ENCODE data around the gene OR2T11.
A peak's percentile ranks its signal among the peaks of the same experiment; 100 is the strongest.
"Not testable (repeated sequence)": the region's sequence is repeated elsewhere in the genome, so short reads cannot be mapped to it uniquely, and the experiment has no call there.

OR2T11 gene

DNA sequence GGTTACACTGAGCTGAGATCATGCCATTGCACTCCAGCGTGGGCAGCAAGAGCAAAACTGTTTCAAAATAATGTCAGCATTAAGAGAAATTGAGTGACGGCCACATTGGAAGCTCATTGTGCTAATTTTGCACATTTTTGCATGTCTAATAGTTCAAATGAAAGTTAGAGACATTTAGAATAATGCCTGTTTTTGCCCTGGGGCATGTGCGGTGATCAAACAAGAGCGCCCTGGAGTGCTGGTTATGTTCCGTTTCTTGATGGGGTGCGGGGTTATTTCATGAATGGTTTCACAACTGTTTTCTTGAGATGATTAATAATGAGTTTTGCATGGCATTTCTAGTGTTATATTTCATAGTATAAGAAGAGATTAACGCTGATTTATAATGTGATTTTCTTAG is 13.1 kb downstream of the OR2T11 start:
- no peak for DNase-seq (ENCODE audit: insufficient read length, low spot score)
- FAIRE-seq: no peak

DNA sequence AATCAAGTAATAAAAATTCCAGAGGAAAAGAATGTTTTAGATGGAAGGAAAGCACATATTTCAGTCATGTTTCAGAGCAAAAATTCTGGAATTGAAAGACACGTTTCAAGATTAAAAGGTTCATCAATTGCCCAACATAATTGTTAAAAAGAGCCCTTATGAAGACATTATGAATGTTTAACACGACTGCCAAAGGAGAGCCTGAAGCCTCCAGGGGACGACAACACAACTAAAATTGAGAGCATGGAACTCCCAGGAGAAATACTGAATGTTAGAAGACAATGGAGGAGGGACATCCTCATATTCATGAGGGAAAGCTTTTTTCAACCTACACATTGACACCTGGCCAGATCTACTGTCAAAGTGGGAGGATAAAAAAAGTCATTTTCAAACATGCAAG is 16.0 kb downstream of the OR2T11 start:
- DNase-seq (ENCODE audit: insufficient read length, low spot score) (no peak), FAIRE-seq (no peak)

DNA sequence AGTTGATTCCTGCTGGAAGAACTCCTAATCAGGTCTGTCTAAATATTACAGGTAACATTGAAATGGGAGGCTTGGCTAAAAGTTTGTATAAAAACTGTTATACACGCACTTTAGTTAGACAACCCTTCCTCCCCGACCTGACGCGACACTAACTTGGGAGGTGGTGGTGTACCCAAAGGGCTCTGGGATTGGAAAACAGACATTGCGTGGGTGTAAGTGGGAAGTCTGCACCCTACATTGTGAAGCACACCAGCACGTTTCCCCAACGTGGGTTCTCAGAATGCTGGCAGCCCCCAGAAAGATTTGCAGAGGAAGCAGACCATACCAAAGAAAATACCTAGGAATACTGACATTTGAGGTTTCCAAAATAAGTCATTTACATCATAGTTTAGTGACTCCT is 16.8 kb downstream of the OR2T11 start:
- DNase-seq (ENCODE audit: insufficient read length, low spot score) (no peak), FAIRE-seq (no peak)

DNA sequence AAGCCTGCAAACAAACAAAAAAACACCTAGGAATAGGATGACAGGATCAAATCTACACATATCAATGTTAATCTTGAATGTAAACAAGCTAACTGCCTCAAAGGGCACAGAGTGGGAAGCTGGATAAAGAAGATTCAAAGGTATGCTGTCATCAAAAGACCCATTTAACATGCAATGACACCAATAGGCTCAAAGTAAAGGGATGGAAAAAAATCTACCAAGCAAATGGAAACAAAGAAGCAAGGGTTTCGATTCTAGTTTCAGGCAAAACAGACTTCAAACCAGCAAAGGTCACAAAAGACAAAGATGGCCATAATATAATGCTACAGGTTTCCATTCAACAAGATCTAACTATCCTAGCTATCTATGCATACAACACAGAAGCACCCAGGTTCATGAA is 21.1 kb downstream of the OR2T11 start:
- FAIRE-seq (no peak), DNase-seq (ENCODE audit: insufficient read length, low spot score) (no peak)

DNA sequence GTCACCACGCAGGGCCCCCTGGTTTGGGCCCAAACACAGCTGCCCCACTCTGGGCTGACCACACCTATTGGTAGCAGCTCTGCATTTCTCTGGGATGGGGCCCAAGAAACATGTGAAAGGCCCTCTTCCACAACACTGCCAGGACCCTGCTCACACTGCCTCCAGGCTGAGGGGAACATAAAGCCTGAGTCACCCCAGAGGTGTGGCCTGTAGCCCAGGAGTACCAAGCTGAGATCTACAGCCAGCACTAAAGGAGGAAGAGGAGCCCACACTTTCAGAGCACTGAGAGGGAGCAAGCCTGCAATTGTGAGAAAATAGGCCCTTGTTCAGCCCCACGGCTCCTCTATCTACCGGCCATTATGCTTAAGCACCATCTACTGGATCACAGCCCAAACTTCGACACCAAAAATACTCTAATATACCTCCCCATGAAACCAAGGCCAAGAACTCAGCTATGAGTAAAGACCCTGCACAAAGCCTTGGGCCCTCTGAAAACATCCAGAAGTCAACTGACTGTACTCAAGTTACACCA is 22.9 kb downstream of the OR2T11 start:
- DNase-seq (ENCODE audit: insufficient read length, low spot score) (no peak), FAIRE-seq (no peak)

DNA sequence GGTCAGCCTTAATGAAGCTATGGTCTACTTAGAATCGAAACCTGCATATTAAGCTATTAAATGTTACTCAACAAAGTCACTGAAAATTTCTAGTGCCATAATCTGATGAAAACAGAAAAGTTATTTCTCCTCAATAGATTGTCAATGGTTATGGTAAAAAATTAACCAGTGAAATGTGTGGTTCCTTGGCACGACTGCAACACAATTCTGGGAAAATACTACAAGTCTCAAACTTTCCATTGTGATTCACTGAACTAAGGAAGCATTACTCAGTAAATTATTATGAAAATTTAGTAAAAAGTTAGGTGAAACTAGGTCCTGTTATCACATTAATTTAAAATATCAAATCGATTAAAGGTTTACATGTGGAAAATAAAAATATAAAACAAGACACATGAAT is 24.6 kb downstream of the OR2T11 start:
- no peak for FAIRE-seq
- no peak for DNase-seq (ENCODE audit: insufficient read length, low spot score)

DNA sequence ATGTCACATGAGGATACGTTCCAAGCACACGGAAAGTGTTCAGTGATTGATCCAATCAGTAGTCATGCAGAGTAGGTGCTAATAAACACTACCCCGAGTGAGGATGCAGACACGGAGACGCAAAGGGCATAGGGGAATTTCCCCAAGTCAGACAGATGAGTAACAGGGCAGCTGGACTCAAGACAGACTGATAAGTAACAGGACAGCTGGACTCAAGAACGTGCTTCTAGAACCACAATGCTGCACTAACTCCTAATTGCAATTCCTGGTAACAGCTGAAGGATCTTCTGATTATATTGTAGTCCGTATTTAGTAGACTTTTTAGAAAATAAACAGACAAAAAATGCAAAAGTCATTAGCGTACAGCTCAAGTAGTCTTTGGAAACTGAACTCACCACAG is 35.5 kb downstream of the OR2T11 start:
- FAIRE-seq (no peak), DNase-seq (ENCODE audit: insufficient read length, low spot score) (no peak)

DNA sequence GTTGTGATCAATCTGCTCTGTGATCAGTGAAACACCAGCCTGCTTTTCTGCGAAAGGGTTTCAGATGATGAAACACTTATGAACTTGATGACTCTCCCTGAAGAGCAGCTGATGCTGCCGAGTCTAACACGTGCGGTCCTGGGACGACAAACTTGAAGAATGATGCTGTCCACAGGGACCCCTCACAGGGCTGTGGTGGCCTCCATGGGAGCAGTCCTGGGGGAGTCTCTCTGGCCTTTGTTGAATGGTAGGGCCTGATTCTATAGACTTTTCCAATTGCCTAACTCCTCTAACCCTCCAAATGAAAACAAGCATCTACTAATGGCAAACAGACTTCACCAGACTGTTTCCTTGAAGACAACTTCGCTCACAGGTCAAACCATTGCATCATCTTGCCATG is 37.3 kb downstream of the OR2T11 start, which contains the start of gene OR2T10:
OR2T10 (minus strand) TSS at position 112 of the 400 bp plus-strand sequence. CDS start 3,932 bp downstream, outside the sequence.
- no peak for FAIRE-seq
- DNase-seq (ENCODE audit: insufficient read length, low spot score): no peak

DNA sequence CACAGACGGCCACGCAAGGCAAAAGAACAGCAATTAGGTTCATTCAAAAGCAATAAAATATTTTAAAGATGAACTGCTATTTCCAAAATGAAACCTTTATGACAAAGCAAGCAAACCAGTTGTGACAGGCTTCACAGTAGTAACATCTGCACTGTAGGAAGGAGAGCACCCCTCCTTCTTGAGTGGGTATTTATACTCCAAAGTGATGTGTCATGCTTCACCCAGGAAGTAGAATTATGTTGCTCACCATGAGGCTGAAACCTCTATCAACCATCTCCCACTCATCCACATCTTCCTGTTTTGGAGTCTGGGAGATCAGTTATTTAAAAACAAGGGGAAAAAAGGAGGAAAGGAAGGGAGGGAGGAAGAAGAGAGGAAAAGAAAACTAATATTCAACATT is 38.3 kb downstream of the OR2T11 start:
- DNase-seq (ENCODE audit: insufficient read length, low spot score) (no peak), FAIRE-seq (no peak)

DNA sequence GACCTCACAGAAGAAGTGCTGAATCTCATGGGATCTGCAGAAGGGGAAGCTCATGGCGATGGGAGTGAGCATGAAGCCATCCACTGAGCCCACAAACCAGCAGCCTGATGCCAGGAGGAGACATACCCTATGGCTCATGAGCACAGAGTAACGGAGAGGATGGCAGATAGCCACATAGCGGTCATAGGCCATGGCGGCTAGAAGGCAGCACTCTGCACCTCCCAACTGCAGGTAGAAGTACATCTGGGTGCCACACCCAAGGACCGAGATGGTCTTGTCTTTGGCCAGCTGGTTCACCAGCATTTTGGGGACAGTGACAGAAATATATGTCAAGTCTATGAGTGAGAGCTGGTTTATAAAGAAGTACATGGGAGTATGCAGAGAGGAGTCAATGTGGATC is 41.7 kb downstream of the OR2T11 start:
- FAIRE-seq (no peak), DNase-seq (ENCODE audit: insufficient read length, low spot score) (no peak)

DNA sequence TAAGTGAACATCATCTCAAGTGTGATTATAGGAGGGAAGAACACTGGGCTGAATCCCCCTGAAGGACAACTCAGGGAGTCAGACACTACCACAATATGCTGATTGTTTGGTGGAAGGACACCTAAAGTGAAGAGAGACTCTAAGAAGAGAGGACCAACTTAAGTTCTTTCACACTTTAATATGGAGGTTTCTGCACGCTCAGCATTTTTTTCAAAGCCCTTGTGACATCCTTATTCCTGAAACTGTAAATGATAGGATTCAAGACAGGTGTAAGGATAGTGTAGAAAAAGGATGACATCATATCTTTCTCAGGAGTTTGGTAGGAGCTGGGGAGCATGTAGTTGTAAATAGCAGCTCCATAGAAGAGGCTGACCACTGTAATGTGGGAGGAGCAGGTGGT is 42.2 kb downstream of the OR2T11 start:
- DNase-seq (ENCODE audit: insufficient read length, low spot score): no peak
- no peak for FAIRE-seq

DNA sequence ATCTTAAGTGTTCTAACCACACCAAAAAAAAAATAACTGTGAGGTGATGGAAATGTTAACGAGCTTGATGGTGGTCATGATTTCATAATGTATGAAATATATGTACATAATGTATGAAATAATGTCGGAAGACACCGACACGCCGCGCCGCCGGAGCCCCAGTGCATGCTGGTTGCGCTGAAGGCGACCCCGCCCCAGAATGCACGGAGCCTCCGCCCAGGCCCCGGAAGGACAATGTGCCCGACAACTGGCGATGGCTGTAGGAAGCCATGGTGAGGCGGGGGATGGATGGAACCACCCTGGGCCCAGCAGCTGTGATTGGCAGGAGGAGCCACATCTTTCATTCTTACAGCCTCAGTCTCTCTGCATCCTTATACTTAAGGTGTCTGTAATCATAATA is 44.8 kb downstream of the OR2T11 start:
- FAIRE-seq (no peak), DNase-seq (ENCODE audit: insufficient read length, low spot score) (no peak)

DNA sequence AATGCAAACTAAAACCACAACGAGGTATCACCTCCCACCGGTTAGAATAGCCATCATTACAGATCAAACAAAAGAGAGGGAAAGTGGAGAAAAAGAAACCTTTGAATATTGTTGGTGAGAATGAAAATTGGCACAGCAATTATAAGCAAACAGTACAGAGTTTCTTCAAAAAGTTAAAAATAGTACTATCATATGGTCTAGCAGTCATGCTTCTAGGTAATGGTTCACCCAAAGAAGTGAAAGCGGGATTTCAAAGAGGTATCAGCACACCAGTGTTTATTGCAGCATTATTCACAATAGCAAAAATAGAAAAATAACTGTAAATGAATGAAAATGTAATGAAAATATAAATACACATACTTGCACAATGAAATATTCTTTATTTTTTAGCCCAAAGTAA is 45.6 kb downstream of the OR2T11 start:
- FAIRE-seq: no peak
- no peak for DNase-seq (ENCODE audit: insufficient read length, low spot score)

DNA sequence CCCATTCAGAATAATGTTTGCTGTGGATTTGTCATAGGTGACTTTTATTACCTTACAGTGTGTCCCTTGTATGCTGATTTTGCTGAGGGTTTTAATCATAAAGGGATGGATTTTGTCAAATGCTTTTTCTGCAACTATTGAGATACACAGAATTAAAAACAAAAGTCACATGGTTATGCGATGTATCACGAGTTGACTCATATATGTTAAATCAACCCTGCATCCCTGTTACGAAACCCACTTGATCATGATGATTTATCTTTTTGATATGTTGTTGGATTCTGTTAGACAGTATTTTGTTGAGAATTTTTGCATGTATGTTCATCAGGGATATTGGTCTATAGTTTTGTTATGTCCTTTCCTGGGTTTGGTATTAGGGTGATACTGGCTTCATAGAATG is 49.6 kb downstream of the OR2T11 start:
- no peak for DNase-seq (ENCODE audit: insufficient read length, low spot score)
- peak; percentile 73 for FAIRE-seq

DNA sequence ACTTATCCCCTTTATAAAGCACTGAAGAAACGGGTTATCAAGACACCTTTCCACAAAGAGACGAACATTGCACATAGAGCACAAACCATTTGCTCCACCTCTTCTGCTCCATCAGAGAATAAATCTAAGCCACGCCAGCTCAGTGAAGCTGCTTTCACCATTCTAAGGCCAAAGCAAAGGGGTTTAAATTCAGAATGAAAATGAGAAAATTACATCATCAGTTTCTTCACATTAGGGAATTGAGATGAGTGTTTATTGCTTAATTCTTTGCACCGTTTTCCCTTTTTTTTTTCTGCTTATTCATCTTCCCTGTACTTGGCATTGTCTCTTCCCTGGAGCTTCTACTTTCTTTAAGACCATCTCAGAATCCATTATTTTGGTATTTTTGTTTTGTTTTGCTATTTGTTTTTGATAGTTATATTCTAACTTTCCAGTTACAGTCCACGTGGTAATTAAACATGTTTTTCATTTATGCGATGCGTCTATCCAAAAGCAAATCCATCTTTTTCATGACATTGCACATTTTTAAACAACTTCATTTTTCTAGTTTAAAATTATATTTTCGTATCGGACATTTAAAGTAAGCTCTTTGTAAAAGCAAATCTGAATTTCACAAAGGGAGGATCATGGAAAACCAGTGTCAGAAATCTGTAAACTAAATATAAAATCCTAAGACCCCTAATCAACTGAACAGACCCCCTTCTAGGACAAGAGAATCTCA is 58.5 kb downstream of the OR2T11 start:
- no peak for FAIRE-seq
- no peak for DNase-seq (ENCODE audit: insufficient read length, low spot score)

DNA sequence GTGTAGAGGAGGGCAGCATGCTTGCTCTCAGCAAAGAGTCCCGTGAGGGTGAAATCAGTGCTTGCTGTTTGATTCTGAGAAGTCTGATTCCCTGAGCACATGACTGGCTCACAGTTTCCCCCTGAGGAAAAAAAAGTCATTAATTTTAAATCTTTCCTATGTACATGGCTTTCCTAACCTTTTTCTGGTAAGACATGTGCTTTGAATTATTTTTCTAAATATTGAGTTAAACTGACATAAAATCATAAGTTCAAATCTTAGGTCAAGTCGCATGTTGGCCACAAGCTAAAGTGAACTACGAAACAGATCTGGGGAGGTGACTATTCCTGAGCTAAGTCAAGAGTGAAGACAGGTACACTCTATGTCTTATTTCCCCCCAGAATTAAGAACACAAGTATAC is 60.2 kb downstream of the OR2T11 start, which contains the start of gene OR2T34:
OR2T34 (minus strand) TSS at position 101 of the 400 bp plus-strand sequence; CDS start at position 101, 0 bp downstream.
- not testable (repeated sequence) for FAIRE-seq

DNA sequence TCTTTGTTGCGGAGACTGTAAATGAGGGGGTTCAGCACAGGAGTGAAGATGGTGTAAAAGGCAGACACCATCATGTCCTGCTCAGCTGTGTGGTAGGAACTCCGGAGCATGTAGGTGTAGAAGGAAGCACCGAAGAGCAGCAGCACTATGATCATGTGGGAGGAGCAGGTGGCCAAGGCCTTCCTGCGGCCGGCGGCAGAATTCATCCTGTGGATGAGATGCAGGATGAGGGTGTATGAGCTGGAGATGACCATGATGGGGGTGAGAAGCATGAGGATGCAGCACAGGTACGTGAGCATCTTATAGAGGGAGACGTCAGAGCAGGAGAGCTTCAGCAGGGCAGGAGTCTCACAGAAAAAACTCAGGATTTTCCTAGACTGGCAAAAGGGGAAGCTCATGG is 61.0 kb downstream of the OR2T11 start:
- FAIRE-seq: peak; percentile 8
- DNase-seq (ENCODE audit: insufficient read length, low spot score): not testable (repeated sequence)

More for the DNA sequence above, 60.2 kb downstream of the OR2T11 start, which contains the start of gene OR2T34:
- not testable (repeated sequence) for DNase-seq (ENCODE audit: insufficient read length, low spot score)
